CD4-positive, alpha-beta T cell (primary cell): ENCODE results near the gene NAPSA. TPM values are rescaled to one million over a fixed set of nuclear protein-coding genes. Genes with fewer than 3 reads are reported as not detected.
"Not testable (repeated sequence)": the region's sequence is repeated elsewhere in the genome, so short reads cannot be mapped to it uniquely, and the experiment has no call there.

ENCODE experiments used
- ATAC-seq: fragments of 200-7000 bp; cut with Tn5 transposase; one replicate; pipeline ENCODE4 v1.10.0; 2022; ENCODE audit warnings: mild to moderate bottlenecking; ENCODE audit not compliant: poor library complexity
- CTCF ChIA-PET: fragments of 350-600 bp; sonication (Branson Sonifier 250); formaldehyde crosslinking; loops from one replicate; lab custom pipeline; 2021; ENCODE audit warnings: antibody characterized with exemption, inconsistent platforms; lab: Charles Lee
- POLR2A ChIA-PET: fragments of 350-600 bp; sonication (Branson Sonifier 250); formaldehyde crosslinking; loops from one replicate; lab custom pipeline; 2021; ENCODE audit warnings: antibody characterized with exemption, inconsistent platforms; lab: Charles Lee
- DNase-seq, 14 experiments: peaks; one replicate each; pipeline ENCODE4 v3.0.0-alpha.2; 2013 to 2020; ENCODE audit warnings: mixed read lengths in 2 of 14
- H3K27ac ChIP-seq, 2 donors: one replicate each; pipeline versions ENCODE4 v1.5.1 to v1.7.0; 2013; ENCODE audit warnings: low read length in 2 of 2, low read depth in 1 of 2, mild to moderate bottlenecking in 1 of 2
- H3K27me3 ChIP-seq, 2 experiments: 1 replicate in 1 of 2; 2 replicates in 1 of 2; pipeline versions ENCODE4 v1.6.1 to v1.7.0; 2013; ENCODE audit warnings: low read length in 2 of 2, control low read depth in 1 of 2, mild to moderate bottlenecking in 1 of 2, moderate library complexity in 1 of 2; ENCODE audit not compliant: insufficient read depth in 2 of 2, control insufficient read depth in 1 of 2
- H3K36me3 ChIP-seq: one replicate; pipeline ENCODE4 v1.6.1; 2013; ENCODE audit warnings: low read length, control low read depth; ENCODE audit not compliant: insufficient read depth
- H3K4me1 ChIP-seq: one replicate; pipeline ENCODE4 v1.6.1; 2013; ENCODE audit warnings: low read length, control low read depth; ENCODE audit not compliant: insufficient read depth
- H3K4me3 ChIP-seq: one replicate; pipeline ENCODE4 v1.5.1; 2013; ENCODE audit warnings: mild to moderate bottlenecking, low read length, moderate library complexity
- H3K9me3 ChIP-seq, 2 experiments: 1 replicate in 1 of 2; 2 replicates in 1 of 2; pipeline versions ENCODE4 v1.6.1 to v1.7.0; 2013; ENCODE audit warnings: low read length in 2 of 2, mild to moderate bottlenecking in 2 of 2, control low read depth in 1 of 2, moderate library complexity in 1 of 2; ENCODE audit not compliant: control insufficient read depth in 1 of 2, insufficient read depth in 1 of 2
- H3K27ac Mint-ChIP-seq: one replicate; pipeline ENCODE4 v1.8.0; 2020; ENCODE audit warnings: mixed read lengths
- H3K27me3 Mint-ChIP-seq: one replicate; pipeline ENCODE4 v1.8.0; 2021; ENCODE audit warnings: mixed read lengths
- H3K36me3 Mint-ChIP-seq: one replicate; pipeline ENCODE4 v1.8.0; 2021; ENCODE audit warnings: low read depth, mixed read lengths
- H3K4me1 Mint-ChIP-seq: one replicate; pipeline ENCODE4 v1.8.0; 2021; ENCODE audit warnings: low read depth, mixed read lengths
- H3K4me3 Mint-ChIP-seq: one replicate; pipeline ENCODE4 v1.8.0; 2020; ENCODE audit warnings: mild to moderate bottlenecking, mixed read lengths
- H3K9me3 Mint-ChIP-seq: one replicate; pipeline ENCODE4 v1.8.0; 2020; ENCODE audit warnings: mixed read lengths
- intact Hi-C, 2 experiments: fragments of 100-400 bp; cut with DNase I in 1 of 2; cut with micrococcal nuclease in 1 of 2; formaldehyde crosslinking; loops; one replicate each; pipeline versions ENCODE4 v1.15.1 to v1.9.0; 2023 to 2025; cut with DNase I, micrococcal nuclease
- total RNA-seq, 174 experiments: library from RNA in 2 of 174; stranded (reverse) in 2 of 174; gene quantifications; one replicate each; pipeline ENCODE4 v1.2.3 and lab custom pipeline; 2021 to 2026
- TF ChIP-seq, protein P1 (sequence below): fragments of 200-600 bp; IDR thresholded peaks from one replicate; pipeline ENCODE4 v1.8.0; 2022; ENCODE audit warnings: antibody characterized with exemption, mild to moderate bottlenecking

Gene NAPSA
- total RNA-seq, 2 experiments from 2014 or later = 0.61 to 0.91 TPM

DNA sequence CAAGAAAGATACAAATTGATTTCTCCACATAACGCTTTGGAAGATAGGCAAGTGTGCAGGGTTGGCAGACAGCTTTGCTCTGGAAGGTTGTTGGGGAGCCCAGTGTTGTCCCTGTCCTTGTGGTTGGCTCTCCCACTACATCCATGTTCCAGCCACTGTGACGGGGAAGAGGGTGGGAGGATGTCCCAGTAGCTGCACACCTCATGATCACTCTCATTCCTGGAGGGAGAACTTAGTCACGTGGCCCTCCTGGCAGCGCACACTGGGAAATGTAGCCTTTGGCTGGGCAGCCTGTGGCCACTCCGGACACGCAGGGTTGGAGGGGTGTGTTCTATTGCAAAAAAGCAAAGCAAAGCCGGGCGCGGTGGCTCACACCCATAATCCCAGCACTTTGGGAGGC lies 28.6 kb upstream of the NAPSA start:
- Mint-ChIP-seq H3K36me3 (peaks cover 21% of the 10 kb centered on the region), H3K27ac (no peak overlapping the region), H3K27me3 (no peaks in the 10 kb centered on the region), H3K4me3 (no peak overlapping the region), H3K9me3 (no peaks in the 10 kb centered on the region), H3K4me1 (no peaks in the 10 kb centered on the region)
- CTCF ChIA-PET = no interaction called here
- Histone ChIP-seq H3K36me3 (no peaks in the 10 kb centered on the region), H3K9me3 (no peaks in the 10 kb centered on the region), H3K27me3 (no peaks in the 10 kb centered on the region), H3K27ac (no peak overlapping the region), H3K4me1 (no peaks in the 10 kb centered on the region), H3K4me3 (no peak overlapping the region)
- ATAC-seq (no peak), DNase-seq (no peak)
- POLR2A ChIA-PET = no interaction called here
- TF ChIP-seq, protein P1, sequence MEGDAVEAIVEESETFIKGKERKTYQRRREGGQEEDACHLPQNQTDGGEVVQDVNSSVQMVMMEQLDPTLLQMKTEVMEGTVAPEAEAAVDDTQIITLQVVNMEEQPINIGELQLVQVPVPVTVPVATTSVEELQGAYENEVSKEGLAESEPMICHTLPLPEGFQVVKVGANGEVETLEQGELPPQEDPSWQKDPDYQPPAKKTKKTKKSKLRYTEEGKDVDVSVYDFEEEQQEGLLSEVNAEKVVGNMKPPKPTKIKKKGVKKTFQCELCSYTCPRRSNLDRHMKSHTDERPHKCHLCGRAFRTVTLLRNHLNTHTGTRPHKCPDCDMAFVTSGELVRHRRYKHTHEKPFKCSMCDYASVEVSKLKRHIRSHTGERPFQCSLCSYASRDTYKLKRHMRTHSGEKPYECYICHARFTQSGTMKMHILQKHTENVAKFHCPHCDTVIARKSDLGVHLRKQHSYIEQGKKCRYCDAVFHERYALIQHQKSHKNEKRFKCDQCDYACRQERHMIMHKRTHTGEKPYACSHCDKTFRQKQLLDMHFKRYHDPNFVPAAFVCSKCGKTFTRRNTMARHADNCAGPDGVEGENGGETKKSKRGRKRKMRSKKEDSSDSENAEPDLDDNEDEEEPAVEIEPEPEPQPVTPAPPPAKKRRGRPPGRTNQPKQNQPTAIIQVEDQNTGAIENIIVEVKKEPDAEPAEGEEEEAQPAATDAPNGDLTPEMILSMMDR = no peak
- intact Hi-C loops = no loop called here

DNA sequence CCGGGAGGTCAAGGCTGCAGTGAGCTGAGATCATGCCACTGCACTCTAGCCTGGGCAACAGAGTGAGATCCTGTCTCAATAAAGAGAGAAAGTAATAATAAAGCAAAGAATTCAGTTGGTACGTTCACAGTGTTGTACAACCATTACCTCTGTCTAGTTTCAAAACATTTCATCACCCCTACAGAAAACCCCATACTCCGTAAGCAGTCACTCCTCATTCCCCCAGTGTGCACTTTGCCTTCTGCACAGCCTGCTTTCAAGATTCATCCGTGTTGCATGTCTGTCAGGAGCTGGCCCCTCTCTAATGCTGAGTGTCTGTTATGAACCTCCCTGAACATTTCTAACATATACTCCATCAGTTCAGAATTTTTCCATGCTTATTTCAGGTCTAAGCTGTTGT lies 28.1 kb upstream of the NAPSA start:
- ATAC-seq (no peak), DNase-seq (no peak)
- Histone ChIP-seq H3K27ac (no peak overlapping the region), H3K4me3 (no peak overlapping the region), H3K9me3 (no peaks in the 10 kb centered on the region), H3K36me3 (no peaks in the 10 kb centered on the region), H3K4me1 (no peaks in the 10 kb centered on the region), H3K27me3 (no peaks in the 10 kb centered on the region)
- intact Hi-C loops = loop anchor here in 1 of 2 experiments (2.0 kb wide), 1 partner anchor 19 kb away; no protein-coding TSS in a partner anchor
- TF ChIP-seq, protein P1 = no peak
- POLR2A ChIA-PET = no interaction called here
- Mint-ChIP-seq H3K4me3 (no peak overlapping the region), H3K9me3 (no peaks in the 10 kb centered on the region), H3K27me3 (no peaks in the 10 kb centered on the region), H3K27ac (no peak overlapping the region), H3K36me3 (peaks cover 20% of the 10 kb centered on the region), H3K4me1 (no peaks in the 10 kb centered on the region)
- CTCF ChIA-PET = no interaction called here

DNA sequence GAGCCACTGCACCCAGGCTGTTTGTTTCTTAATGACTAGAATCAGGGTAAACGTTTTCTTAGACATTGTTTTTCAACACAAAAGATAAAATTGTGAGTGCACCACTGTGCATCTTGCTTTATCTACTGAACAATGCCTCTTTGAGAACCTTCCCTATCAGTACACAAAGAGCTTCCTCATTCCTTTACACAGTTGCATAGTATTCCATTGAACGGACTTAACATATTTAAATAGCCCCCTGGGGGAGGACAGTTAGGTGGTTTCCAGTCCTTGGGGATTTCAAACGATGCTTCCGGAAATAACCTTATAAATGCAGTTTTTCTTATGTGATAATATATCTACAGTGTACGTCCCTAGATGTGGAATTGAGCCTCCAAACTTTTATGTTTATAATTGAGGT lies 27.3 kb upstream of the NAPSA start:
- Histone ChIP-seq H3K4me1 (no peaks in the 10 kb centered on the region), H3K27ac (no peak overlapping the region), H3K4me3 (no peak overlapping the region), H3K36me3 (peaks cover 3% of the 10 kb centered on the region), H3K9me3 (no peaks in the 10 kb centered on the region), H3K27me3 (no peaks in the 10 kb centered on the region)
- DNase-seq (no peak), ATAC-seq (no peak)
- Mint-ChIP-seq H3K27ac (no peak overlapping the region), H3K36me3 (peaks cover 25% of the 10 kb centered on the region), H3K27me3 (no peaks in the 10 kb centered on the region), H3K9me3 (no peaks in the 10 kb centered on the region), H3K4me1 (peaks cover 5% of the 10 kb centered on the region), H3K4me3 (no peak overlapping the region)
- intact Hi-C loops = loop anchor here in 1 of 2 experiments (2.0 kb wide), 1 partner anchor 20 kb away; no protein-coding TSS in a partner anchor
- TF ChIP-seq, protein P1 = no peak
- CTCF ChIA-PET = no interaction called here
- POLR2A ChIA-PET = no interaction called here

DNA sequence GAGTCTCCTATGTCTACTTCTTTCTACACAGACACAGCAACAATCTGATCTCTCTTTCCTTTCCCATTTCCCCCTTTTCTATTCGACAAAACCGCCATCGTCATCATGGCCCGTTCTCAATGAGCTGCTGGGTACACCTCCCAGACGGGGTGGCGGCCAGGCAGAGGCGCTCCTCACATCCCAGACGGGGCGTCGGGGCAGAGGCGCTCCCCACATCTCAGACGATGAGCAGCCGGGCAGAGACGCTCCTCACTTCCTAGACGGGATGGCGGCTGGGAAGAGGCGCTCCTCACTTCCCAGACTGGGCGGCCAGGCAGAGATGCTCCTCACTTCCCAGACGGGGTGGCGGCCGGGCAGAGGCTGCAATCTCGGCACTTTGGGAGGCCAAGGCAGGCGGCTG lies 25.5 kb upstream of the NAPSA start:
- CTCF ChIA-PET, H3K9me3 Mint-ChIP-seq, H3K27me3 ChIP-seq, H3K4me3 Mint-ChIP-seq, ATAC-seq, POLR2A ChIA-PET, H3K36me3 ChIP-seq, H3K27ac Mint-ChIP-seq, H3K27me3 Mint-ChIP-seq, DNase-seq, H3K9me3 ChIP-seq, intact Hi-C loops, H3K27ac ChIP-seq, H3K4me1 ChIP-seq, H3K4me3 ChIP-seq, H3K4me1 Mint-ChIP-seq: not testable (repeated sequence)
- peaks cover 29% of the 10 kb centered on the region for H3K36me3 Mint-ChIP-seq

DNA sequence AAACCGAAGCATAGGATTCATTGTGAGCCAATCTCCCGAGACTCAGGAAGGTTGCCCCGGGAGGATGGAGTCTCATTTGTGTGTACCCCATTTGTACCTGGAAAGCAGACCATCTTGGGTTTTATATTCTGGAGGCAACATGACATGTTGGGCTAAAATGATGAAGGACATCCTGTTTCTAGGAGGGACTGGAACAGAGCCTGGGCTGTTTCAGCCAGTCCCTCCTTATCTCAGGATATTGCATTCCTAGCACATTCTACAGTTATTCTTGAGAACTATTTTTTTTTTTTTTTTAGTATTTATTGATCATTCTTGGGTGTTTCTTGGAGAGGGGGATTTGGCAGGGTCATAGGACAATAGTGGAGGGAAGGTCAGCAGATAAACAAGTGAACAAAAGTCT lies 24.9 kb upstream of the NAPSA start:
- H3K36me3 Mint-ChIP-seq = peaks cover 25% of the 10 kb centered on the region
- H3K4me1 ChIP-seq, H3K27ac Mint-ChIP-seq, intact Hi-C loops, POLR2A ChIA-PET, H3K36me3 ChIP-seq, ATAC-seq, DNase-seq, H3K9me3 Mint-ChIP-seq, H3K4me3 ChIP-seq, H3K4me3 Mint-ChIP-seq, H3K4me1 Mint-ChIP-seq, CTCF ChIA-PET, H3K27me3 Mint-ChIP-seq, H3K27me3 ChIP-seq, H3K9me3 ChIP-seq, H3K27ac ChIP-seq: not testable (repeated sequence)
